Astrocyte (in vitro differentiated cells and primary cell): Measurements from ENCODE around the gene EFS.

Experiments used
- CTCF ChIP-seq: IDR thresholded peaks from 2 replicates; pipeline ENCODE4 v1.5.1; 2011; ENCODE audit warnings: low read depth, mild to moderate bottlenecking, inconsistent platforms, low read length, moderate library complexity; ENCODE audit not compliant: insufficient read depth
- EZH2 ChIP-seq: IDR thresholded peaks from 2 replicates; pipeline ENCODE4 v1.6.1; 2012; ENCODE audit warnings: mild to moderate bottlenecking, low read length, inconsistent platforms; ENCODE audit not compliant: insufficient read depth

GRCh38 chr14:23319746-23320583, 45.0 kb downstream of the EFS start:
- TF ChIP-seq EZH2: no peak
- no peak for TF ChIP-seq CTCF
